SU-DHL-6 (cell line): ENCODE results near the gene NOC2L.
A peak's percentile ranks its signal among the peaks of the same experiment; 100 is the strongest.

Experiments
- H2AFZ ChIP-seq: fragments of 200-600 bp; sonication (generic); 2 replicates; pipeline ENCODE4 v1.6.1; 2014; ENCODE audit warnings: low read depth, mild to moderate bottlenecking, moderate library complexity, mixed read lengths, antibody characterized with exemption, low read length; ENCODE audit not compliant: severe bottlenecking
- H3F3A ChIP-seq: fragments of 200-600 bp; shearing (Covaris generic); 2 replicates; pipeline ENCODE4 v1.6.0; 2016; ENCODE audit warnings: antibody characterized with exemption, mild to moderate bottlenecking; ENCODE audit not compliant: insufficient read depth
- H3K27ac ChIP-seq: fragments of 200-600 bp; sonication (generic); 2 replicates; pipeline ENCODE4 v1.5.1; 2016; ENCODE audit warnings: low read depth, mild to moderate bottlenecking, low read length, moderate library complexity, mixed read lengths
- H3K27me3 ChIP-seq: fragments of 200-600 bp; sonication (generic), shearing (Covaris generic); 2 replicates; pipeline ENCODE4 v1.6.0; 2014; ENCODE audit warnings: mild to moderate bottlenecking, low read length
- H3K36me3 ChIP-seq: fragments of 200-600 bp; sonication (generic); 2 replicates; pipeline ENCODE4 v1.6.1; 2014; ENCODE audit warnings: mild to moderate bottlenecking, low read length, mixed read lengths
- H3K4me2 ChIP-seq: fragments of 300-600, 200-600 bp; shearing (Covaris generic), sonication (generic); 2 replicates; pipeline ENCODE4 v1.6.0; 2014; ENCODE audit warnings: low read length, low read depth, mild to moderate bottlenecking; ENCODE audit not compliant: poor library complexity, severe bottlenecking
- H3K4me3 ChIP-seq: fragments of 200-600 bp; sonication (generic); 2 replicates; pipeline ENCODE4 v1.5.1; 2014; ENCODE audit warnings: antibody characterized with exemption, low read length, mild to moderate bottlenecking, mixed read lengths; ENCODE audit not compliant: insufficient read depth, poor library complexity, severe bottlenecking
- H3K79me2 ChIP-seq: fragments of 200-600 bp; sonication (generic); 2 replicates; pipeline ENCODE4 v1.6.1; 2014; ENCODE audit warnings: mild to moderate bottlenecking, low read length, moderate library complexity; ENCODE audit not compliant: insufficient read depth
- H3K9ac ChIP-seq: fragments of 200-600 bp; sonication (generic); 2 replicates; pipeline ENCODE4 v1.7.0; 2014; ENCODE audit warnings: mild to moderate bottlenecking, low read length
- H3K9me2 ChIP-seq: fragments of 200-600 bp; sonication (generic); replicated peaks from 2 replicates; pipeline ENCODE4 v1.6.1; 2014; ENCODE audit warnings: low read length; ENCODE audit not compliant: insufficient read depth
- H3K9me3 ChIP-seq: fragments of 200-600 bp; sonication (generic); 2 replicates; pipeline ENCODE4 v1.6.1; 2014; ENCODE audit warnings: low read length, mixed read lengths; ENCODE audit not compliant: insufficient read depth
- H4K20me1 ChIP-seq: fragments of 200-600 bp; sonication (generic); 2 replicates; pipeline ENCODE4 v1.6.1; 2014; ENCODE audit warnings: low read depth, mild to moderate bottlenecking, antibody characterized with exemption, low read length, moderate library complexity, mixed read lengths
- EZH2phosphoT487 ChIP-seq: fragments of 200-600 bp; sonication (generic), shearing (Covaris generic); conservative IDR thresholded peaks from 2 replicates; pipeline ENCODE4 v1.6.1; 2018; ENCODE audit warnings: mild to moderate bottlenecking, antibody characterized with exemption, low read length, moderate library complexity, mixed read lengths
- TF ChIP-seq, protein P1 (sequence below): fragments of 200-600 bp; sonication (generic); IDR thresholded peaks from one replicate; pipeline ENCODE4 v1.5.1; 2017; ENCODE audit warnings: antibody characterized with exemption, mild to moderate bottlenecking, low read length, moderate library complexity; ENCODE audit not compliant: insufficient read depth, poor library complexity, severe bottlenecking

Gene NOC2L

DNA sequence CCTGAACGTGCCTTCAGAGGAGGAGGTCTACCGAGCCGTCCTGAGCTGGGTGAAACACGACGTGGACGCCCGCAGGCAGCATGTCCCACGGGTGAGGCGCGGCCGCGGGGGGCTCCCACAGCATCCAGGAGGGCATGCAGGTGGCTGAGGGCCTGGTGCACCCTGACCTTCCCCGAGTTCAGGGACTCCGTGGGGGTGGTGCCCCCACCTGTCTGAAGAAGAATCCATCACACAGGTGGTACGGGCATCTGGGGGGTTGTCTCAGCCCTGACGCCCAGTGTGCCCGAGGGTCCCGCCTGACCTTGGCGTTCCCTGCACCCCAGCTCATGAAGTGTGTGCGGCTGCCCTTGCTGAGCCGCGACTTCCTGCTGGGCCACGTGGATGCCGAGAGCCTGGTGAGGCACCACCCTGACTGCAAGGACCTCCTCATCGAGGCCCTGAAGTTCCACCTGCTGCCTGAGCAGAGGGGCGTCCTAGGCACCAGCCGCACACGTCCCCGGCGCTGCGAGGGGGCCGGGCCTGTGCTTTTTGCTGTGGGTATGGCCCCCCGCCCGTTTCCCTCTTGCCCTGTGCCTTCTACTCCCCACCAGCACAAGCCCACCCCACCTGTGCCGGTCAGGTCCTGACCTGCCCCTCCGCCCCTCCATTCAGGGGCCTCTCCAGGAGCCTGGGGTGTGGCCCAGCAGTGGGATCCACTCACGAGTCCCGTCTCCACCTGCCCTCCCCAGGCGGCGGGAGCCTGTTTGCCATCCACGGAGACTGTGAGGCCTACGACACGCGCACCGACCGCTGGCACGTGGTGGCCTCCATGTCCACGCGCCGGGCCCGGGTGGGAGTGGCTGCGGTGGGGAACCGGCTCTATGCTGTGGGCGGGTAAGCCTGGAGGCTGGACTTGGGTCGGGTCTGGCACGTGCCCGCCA is 3.6 kb upstream of the NOC2L start:
- no peaks in the 10 kb centered on the region for H4K20me1 ChIP-seq
- H3K9me3 ChIP-seq: no peaks in the 10 kb centered on the region
- H3K9me2 ChIP-seq: no peaks in the 10 kb centered on the region
- H3K79me2 ChIP-seq: peaks cover 14% of the 10 kb centered on the region
- TF ChIP-seq, protein P1, sequence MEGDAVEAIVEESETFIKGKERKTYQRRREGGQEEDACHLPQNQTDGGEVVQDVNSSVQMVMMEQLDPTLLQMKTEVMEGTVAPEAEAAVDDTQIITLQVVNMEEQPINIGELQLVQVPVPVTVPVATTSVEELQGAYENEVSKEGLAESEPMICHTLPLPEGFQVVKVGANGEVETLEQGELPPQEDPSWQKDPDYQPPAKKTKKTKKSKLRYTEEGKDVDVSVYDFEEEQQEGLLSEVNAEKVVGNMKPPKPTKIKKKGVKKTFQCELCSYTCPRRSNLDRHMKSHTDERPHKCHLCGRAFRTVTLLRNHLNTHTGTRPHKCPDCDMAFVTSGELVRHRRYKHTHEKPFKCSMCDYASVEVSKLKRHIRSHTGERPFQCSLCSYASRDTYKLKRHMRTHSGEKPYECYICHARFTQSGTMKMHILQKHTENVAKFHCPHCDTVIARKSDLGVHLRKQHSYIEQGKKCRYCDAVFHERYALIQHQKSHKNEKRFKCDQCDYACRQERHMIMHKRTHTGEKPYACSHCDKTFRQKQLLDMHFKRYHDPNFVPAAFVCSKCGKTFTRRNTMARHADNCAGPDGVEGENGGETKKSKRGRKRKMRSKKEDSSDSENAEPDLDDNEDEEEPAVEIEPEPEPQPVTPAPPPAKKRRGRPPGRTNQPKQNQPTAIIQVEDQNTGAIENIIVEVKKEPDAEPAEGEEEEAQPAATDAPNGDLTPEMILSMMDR: no peak
- TF ChIP-seq EZH2phosphoT487: no peak
- H3K9ac ChIP-seq: no peak overlapping the region
- no peak overlapping the region for H3K27ac ChIP-seq
- H2AFZ ChIP-seq: no peak overlapping the region
- no peak overlapping the region for H3K4me2 ChIP-seq
- H3K4me3 ChIP-seq: no peak overlapping the region
- no peaks in the 10 kb centered on the region for H3K27me3 ChIP-seq
- no peaks in the 10 kb centered on the region for H3K36me3 ChIP-seq
- no peaks in the 10 kb centered on the region for H3F3A ChIP-seq

DNA sequence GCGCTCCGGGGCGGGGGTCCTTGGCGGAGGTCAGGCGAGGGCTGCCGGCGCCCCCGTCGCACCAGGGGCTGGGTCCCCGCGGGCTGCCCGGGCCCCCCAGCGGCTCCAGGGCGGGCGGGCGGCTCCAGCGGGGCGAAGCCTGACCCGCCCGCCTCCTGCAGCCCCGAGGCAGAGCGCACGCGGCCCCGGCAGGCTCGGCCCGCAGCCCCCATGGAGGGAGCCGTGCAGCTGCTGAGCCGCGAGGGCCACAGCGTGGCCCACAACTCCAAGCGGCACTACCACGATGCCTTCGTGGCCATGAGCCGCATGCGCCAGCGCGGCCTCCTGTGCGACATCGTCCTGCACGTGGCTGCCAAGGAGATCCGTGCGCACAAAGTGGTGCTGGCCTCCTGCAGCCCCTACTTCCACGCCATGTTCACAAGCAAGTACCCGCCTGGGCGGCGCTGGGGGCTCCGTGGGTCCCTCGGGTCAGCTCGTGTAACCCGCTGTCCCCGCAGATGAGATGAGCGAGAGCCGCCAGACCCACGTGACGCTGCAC is 2.1 kb upstream of the NOC2L start:
- Histone ChIP-seq H3K79me2 (peaks cover 18% of the 10 kb centered on the region), H3K27ac (no peak overlapping the region), H3F3A (no peaks in the 10 kb centered on the region), H4K20me1 (no peaks in the 10 kb centered on the region), H2AFZ (no peak overlapping the region), H3K36me3 (no peaks in the 10 kb centered on the region), H3K4me2 (peak overlapping the region; percentile 75), H3K4me3 (peak overlapping the region; percentile 66), H3K27me3 (no peaks in the 10 kb centered on the region), H3K9me3 (no peaks in the 10 kb centered on the region), H3K9me2 (no peaks in the 10 kb centered on the region), H3K9ac (peak overlapping the region; percentile 64)
- no peak for TF ChIP-seq EZH2phosphoT487

DNA sequence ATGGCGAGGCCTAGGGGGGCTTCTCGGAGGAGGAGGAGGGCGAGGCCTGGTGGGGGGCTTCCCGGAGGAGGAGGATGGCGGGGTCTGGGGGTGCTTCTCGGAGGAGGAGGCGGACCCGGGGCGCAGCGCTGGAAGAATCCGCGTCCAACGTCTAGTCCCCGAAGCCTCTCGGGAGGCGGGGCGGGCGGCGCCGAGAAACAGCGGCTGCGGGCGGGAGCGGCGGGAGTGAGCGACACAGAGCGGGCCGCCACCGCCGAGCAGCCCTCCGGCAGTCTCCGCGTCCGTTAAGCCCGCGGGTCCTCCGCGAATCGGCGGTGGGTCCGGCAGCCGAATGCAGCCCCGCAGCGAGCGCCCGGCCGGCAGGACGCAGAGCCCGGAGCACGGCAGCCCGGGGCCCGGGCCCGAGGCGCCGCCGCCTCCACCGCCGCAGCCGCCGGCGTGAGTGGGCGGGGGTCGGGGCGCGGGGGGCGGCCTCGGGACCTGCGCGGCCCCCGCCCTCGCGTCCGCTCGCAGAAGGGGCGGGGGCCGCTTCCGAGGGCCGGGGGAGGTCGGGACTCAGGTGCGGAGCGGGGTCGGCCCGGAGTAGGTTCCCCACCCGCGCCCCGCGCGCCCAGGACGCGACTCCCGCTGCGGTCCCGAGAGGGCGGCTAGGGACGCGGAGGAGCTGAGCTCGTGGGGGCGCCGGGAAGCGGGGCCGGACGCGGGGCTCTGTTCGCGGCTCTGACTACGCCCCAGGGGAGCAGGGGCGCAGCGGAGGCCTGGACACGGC is 1.5 kb upstream of the NOC2L start, which contains the start of gene KLHL17:
KLHL17 (plus strand) TSS at position 222 of the 769 bp plus-strand sequence; CDS start at position 332, 110 bp downstream.
- Histone ChIP-seq H3K9me2 (no peaks in the 10 kb centered on the region), H3K79me2 (peaks cover 18% of the 10 kb centered on the region), H3K9ac (peak within 1 kb of the TSS; percentile 64), H3K36me3 (no peaks in the 10 kb centered on the region), H3K27ac (no peak within 1 kb of the TSS), H2AFZ (peak within 1 kb of the TSS; percentile 99), H4K20me1 (no peaks in the 10 kb centered on the region), H3K4me3 (peak within 1 kb of the TSS; percentile 66), H3F3A (no peaks in the 10 kb centered on the region), H3K9me3 (no peaks in the 10 kb centered on the region), H3K27me3 (no peaks in the 10 kb centered on the region), H3K4me2 (peak within 1 kb of the TSS; percentile 75)
- no peak for TF ChIP-seq EZH2phosphoT487
- TF ChIP-seq, protein P1: no peak
